Kidney glomerular epithelial cell (primary cell): Measurements from ENCODE around the gene SLC49A3.
"Not testable (repeated sequence)": the region's sequence is repeated elsewhere in the genome, so short reads cannot be mapped to it uniquely, and the experiment has no call there.

Source experiments
- DNase-seq: peaks from one replicate; lab custom pipeline; 2025; lab: John Stamatoyannopoulos, UW

Gene SLC49A3

DNA sequence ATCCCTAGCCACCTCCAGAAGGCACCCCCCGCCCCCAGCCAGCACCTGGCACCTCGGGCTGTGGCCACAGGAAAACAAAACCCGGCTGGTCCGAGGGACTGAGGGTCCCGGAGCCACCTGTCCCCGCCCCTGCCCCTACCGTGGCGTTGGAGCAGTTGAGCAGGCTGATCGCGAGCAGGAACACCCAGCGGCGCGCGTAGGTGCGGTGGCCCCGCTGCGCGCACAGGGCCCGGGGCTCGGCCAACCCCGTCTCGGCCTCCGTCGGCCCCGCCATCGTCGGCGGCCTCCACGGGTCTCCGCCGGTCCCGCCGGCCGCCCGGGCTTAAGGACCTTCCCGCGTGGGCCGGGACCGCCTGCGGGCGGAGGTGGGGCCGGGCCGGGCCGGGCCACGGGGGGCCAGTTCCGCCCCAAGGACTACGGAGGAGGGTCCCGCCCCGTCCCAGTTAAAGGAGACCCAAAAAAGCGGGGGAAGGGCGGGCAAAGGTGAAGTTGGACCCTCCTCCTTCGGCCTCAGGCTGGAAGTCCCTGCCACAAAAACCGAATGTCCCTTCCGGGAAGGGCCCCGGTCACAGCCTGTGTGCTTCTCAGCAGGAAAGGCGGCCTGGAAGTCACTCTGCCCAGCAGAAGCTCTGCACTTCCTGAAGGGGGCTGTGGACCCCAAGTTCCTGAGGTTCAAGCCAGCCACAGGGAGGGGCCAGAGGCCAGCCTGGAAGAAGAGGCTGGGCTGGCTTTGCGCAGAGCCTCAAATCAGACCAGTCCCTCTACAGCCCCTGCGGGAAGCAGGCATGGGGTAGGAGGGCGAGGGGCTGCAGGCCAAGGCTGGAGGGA lies at the start of gene SLC49A3:
SLC49A3 (minus strand) TSS at position 298 of the 828 bp plus-strand sequence; CDS start at position 274, 24 bp downstream.
- DNase-seq = no peak

DNA sequence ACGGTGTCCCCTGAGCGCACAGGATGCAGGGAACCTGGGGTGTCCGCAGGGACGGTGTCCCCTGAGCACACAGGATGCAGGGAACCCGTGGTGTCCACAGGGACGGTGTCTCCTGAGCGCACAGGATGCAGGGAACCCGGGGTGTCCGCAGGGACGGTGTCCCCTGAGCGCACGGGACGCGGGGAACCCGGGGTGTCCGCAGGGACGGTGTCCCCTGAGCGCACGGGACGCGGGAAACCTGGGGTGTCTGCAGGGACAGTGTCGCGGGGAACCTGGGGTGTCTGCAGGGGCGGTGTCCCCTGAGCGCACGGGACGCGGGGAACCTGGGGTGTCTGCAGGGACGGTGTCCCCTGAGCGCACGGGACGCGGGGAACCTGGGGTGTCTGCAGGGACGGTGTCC lies 47.6 kb upstream of the SLC49A3 start:
- not testable (repeated sequence) for DNase-seq

DNA sequence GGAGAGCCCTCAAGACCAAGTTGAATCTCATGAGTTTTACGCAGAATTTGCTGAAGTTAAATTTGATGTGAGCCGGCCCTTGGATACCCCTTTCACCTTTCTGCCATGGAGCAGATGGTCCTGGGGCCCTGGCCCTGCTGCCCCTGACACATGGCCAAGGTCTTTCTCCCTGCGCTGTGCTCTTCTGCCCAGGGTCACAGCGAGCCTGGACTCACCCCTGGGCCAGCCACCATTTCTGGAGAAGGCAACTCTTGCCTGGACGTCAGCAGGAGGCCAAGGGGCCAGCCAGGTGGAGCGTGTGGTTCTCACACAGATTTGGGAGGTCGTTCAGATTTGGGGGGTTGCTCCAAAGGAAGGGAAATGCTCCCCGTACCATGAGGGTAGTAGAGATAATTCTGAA lies 46.6 kb upstream of the SLC49A3 start:
- no peak for DNase-seq

DNA sequence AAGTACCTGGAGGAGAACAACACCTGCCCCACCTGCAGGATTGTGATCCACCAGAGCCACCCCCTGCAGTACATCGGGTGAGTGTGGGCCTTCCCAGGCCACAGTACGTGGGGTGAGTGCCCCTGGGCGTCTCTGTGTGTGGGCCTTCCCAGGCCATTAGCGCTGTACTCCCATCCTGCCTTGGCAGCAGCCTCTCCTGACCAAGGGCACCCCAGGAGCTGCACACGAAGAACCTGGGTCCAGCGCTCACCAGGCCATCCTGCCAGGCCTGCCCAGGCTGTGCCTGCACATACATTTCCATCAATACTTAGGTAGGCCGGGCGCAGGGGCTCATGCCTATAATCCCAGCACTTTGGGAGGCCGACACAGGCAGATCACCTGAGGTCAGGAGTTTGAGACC lies 46.0 kb upstream of the SLC49A3 start:
- no peak for DNase-seq

DNA sequence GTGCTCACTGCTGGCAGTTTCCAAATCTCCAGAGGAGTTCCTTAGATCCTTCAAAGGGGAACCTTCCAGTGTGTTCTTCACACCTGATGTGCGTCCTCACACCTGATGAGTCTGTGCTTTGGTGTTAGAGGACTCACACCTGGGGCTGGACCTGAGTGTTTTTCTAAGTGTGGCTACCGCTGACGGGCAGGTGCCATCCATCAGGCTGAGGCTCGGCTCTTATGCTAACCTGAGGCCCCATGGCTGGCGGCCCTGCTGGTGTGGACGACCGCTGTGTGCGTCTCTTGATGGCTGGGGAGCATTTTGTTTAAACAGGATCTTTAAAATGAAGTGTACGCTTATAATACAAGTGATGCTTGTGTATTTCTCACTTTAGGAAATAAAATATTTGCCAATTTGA lies 45.1 kb upstream of the SLC49A3 start:
- no peak for DNase-seq

DNA sequence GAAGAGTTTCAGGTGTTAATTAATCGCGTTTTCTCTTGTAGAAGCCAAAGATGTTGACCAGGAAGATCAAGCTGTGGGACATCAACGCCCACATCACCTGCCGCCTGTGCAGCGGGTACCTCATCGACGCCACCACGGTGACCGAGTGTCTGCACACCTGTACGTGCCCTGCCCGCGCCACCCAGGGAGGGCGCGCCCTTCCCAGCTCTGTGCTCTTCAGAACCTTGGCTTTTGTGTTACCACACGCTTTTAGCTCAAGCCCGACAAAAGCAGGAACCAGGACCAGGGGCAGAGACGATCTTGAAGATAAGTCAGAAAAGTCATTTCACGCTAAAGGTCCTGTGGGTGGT lies 44.7 kb upstream of the SLC49A3 start:
- no peak for DNase-seq

DNA sequence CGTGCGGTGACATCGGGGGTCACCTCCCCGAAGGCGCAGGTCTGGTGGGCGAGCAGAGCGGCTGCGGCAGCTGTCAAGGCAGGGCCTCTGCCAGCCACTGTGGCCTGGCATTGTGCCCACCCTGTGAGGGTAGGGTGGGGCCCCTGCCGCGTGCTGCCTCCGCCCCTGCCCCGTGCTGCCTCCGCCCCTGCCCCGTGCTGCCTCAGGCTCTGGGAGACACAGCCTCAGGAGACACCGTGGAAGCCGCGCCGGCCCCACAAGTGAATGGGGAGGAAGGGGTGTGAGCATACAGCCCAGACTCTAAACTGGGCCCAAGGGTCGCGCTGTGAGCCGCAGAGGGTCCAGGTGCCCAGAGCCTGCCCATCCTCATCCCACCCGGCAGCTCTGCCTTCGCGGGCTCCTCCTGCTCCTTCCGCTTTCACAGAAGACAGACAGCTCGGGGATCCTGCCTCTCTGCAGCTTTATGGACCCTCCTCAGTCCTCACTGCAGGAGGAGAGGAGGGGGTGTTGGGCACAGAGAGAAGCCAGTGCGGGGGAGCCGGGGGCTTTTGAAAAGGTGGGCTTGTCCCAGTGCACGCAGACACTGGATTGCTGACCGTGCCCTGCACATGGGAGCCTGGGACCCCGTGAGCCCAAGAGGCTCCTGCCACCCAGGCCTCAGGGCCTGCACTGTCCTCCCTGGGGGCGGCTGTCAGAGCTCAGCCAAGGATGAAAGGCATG lies 44.1 kb upstream of the SLC49A3 start:
- DNase-seq = no peak

DNA sequence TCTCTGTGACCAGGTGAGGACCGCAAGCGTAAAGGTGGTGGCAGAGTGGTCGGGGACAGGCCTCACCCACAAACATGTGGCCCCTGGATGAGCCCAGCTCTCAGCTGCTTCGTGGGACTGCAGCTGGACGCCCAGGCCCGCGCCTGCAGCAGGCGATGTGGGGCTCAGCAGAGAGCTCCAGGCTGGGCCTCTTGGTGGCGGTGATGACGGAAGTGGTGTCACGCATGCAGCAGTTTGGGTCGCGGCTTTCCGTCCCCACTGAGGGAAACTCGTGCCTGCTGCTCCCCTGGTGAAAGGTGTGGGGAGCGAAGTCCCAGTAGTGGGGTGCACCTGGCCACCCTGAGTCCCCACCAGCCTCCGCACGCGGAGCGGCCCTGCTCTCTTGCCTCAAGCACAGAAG lies 43.5 kb upstream of the SLC49A3 start:
- no peak for DNase-seq

DNA sequence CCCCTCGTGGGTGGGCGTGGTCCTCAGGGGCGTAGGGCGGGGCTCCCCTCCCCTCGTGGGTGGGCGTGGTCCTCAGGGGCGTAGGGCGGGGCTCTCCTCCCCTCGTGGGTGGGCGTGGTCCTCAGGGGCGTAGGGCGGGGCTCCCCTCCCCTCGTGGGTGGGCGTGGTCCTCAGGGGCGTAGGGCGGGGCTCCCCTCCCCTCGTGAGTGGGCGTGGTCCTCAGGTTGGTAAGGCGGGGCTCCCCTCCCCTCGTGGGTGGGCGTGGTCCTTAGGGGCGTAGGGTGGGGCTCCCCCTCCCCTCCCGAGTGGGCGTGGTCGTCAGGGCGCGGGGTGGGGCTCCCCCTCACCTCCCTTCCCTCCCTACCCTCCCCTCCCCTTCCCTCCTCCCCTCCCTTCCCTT lies 43.0 kb upstream of the SLC49A3 start:
- not testable (repeated sequence) for DNase-seq

DNA sequence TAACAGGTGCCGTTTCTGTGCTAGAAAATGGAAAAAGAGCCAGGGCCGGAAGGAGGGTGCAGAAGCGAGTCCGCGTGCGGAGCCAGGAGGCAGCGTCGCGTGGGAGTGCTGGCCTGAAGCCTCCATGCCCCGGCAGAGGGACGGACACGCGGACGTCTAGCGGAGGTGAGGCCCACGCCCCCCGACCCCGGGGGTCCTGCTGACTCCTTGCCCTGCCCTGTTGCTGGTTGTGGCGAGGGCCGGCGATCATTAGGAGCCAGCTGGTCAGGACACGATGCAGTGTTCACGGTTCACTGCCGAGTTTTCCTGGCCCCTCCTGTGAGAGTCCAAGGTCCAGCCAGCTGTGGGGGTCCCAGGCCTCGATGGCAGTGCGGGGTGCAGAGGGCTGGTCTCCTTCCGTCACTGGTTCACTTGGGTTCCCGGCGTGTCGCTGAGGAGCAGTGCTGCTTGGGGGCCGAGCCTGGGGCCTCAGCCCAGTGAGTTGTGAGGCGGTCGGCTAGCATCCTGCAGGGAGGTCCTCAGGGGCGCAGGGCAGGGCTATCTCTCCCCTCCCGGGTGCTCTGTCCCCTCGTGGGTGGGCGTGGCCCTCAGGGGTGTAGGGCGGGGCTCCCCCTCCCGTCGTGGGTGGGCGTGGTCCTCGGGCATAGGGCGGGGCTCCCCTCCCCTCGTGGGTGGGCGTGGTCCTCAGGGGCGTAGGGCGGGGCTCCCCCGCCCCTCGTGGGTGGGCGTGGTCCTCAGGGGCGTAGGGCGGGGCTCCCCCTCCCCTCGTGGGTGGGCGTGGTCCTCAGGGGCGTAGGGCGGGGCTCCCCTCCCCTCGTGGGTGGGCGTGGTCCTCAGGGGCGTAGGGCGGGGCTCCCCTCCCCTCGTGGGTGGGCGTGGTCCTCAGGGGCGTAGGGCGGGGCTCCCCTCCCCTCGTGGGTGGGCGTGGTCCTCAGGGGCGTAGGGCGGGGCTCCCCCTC lies 42.3 kb upstream of the SLC49A3 start:
- not testable (repeated sequence) for DNase-seq

DNA sequence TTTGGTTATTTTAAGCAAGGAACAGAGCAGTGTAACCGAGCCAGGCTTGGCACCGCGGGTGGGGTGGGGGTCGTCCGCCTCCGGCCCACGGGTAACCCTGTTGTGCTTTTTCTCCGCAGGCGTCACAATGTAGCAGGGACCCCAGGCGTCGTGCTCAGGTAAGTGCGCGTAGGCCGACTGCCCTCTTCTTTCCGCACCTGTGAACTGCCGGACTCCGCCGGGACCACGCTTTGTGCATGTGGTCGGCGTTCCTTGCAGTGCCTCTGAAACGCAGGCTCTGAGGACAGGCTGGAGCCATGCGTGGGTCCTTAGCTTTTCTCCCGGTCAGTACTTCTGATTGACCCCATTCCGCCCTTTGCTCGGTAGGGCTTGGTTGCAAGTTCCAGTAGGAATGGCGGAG lies 41.6 kb upstream of the SLC49A3 start:
- no peak for DNase-seq

DNA sequence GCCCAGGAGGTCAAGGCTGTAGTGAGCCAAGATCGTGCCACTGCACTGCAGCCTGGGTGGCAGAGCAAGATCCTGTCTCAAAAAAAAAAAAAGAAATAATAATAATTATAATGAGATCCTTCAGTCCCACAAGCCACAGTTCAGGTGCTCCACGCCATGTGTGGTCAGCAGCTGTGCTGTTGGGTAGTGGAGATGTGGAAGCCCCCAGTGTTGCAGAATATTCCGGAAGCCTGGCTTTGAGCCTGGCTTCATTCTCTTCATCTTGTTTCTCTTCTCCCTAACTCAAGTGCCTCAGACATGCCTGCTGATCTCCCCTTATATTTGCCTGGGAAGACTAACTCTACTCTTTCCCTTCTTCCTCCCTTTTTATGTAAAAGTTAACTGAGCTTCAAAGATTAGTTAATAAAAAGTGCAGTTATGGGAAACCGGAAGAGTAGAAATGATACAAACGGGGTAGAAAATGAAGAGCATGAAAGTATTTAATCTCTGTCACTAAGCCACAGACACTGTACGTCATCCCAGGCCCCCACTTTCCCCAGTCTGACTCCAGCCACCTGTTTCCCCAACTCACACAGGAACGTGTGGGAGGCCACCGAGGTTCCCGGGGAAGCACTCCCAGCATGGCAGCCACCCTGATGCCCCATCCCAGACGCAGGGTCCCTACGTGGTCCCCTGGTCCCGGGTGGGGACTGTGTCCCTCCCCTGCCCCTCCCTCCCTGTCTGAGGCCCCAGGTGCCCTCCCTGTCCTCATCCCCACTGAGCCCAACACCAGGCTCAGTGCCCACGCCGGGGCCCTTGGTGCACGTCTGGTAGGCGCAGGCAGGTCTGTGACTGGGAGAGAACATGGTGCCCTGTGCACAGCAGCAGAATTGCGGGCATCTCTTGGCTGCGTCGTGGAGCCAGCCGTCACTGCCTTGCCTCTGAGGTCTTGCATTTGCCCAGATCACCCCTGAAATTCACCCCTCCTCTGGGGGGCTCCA lies 40.7 kb upstream of the SLC49A3 start:
- no peak for DNase-seq

DNA sequence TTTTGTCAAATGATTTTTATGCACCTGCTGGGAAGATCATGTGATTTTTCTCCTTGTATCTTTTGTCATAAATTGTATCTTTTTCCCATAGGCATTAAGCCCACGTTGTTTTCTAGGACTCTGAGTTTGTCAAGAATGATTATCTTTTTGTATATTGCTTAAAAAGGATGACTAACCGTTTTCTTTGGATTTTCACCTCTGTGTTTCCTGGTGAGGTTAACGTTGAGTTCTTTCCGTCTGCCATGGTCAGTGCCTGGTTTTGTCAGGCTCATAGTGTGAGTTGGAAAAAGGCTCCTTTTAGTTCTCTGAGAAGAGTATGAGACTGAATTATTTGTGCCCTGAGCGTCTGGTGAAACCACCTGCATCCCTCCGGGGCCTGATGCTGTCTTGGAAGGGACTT lies 38.6 kb upstream of the SLC49A3 start:
- no peak for DNase-seq

DNA sequence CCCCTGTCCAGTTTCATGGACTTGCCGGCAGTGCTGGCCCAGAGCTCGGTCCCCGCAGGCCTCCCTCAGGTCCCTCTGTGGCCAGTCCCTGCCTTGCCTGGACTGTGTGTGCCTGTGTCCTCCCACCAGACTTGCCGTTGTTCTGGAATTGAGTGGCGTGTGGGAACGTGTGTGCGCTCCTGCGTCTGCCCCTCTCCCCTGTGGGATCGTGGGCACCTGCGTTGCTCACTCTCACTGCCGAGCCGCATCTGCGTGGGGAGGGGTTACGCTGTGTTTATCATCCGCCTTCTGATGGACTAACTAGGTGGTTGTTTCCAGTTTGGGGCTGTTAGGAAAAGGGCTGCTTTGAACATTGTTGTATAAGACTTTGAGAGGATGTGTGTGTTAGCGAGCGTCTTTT lies 37.9 kb upstream of the SLC49A3 start:
- no peak for DNase-seq

DNA sequence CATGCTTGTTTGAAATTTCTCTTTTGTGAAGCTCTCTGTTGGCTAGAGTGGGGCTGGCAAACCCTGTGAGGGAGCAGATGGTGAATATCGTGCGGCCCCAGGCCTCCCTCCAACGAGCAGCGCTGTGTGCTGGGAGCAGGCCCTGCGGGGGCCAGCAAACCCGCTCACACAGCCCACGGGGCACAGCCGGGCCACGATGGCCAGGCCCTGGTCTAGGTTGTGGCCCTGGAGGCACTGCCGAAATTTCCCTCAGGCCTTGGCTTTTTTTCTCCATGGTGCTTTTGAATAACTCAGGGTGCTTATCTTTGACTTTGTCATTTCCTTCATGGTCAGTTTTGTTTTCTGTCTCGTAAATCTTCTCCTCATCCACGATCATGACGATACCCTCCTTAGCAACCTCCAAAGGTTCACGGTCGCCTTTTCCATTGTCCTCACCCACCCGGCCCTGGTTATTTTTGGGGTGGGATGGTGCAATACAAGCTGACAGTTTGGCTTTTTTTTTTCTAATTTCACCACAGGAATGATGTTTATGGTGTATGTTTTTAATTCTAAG lies 37.4 kb upstream of the SLC49A3 start:
- DNase-seq = no peak

DNA sequence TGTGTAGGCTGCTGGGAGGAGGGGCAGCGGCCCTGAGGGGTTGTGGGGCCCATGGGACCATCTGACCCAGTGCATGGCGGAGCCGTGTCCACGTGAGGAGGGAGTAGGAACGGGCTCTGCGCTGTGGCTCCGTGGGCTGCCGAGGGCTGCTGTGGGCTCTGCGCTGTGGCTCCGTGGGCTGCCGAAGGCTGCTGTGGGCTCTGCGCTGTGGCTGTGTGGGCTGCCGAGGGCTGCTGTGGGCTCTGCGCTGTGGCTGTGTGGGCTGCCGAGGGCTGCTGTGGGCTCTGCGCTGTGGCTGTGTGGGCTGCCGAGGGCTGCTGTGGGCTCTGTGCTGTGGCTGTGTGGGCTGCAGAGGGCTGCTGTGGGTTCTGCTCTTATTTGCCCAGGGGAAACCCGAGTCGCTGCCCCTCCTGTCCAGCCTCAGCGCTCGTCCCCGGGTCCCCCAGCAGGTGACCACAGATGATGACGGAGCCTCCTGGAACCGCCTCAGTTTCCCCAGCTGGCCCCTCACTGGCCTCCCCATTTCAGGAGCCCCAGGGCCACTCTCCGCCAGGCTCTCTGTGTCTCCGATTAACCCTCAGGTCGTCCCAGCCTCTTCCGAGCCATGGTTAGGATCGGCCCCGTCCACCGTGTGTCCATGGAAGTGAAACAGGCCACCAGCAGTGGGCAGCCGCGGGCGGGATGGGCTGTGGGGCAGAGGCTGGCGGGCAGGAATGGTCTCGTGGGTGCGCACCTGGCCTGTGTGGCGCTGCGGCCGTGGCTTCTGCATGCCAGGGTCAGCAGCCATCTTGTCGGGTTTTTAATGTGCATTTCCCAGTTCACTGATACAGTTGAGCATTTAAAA lies 36.7 kb upstream of the SLC49A3 start:
- DNase-seq = no peak

DNA sequence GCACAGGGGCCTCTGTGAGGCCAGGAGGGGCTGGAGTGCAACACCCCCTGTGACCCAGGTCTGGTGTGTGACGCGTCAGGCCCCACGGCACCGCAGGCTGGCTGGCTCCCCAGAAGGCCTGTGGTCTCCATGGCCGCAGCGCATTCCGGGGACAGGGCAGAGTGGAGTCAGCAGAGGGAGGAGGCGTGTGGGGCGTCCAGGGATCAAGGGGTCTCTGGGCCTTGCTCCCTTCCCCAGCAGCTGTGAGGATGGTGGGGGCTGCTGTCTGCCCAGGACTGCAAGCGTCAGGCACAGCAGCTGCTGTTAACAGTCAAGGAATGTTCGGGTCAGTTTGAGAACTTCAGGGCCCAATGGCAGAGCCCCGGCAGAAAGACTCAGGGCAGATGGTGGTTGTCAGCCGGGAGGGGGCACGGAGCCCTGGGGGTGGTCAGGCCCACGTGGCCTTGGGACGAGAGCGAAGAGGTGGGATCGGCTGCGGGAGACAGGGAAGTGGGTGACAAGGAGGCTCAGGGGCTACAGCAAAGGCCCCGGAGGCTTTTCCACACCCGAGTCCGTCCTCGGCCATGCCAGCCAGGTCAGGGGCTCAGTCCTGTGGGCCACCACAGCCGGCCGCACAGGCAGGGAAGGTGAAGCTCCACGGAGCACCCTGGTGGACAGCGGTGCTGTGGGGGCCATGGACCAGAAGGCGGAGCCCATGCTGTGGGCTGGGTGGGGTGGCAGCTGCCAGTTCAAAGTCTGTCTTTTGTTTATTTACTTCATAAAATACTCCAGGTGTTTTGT lies 35.0 kb upstream of the SLC49A3 start:
- DNase-seq = no peak

DNA sequence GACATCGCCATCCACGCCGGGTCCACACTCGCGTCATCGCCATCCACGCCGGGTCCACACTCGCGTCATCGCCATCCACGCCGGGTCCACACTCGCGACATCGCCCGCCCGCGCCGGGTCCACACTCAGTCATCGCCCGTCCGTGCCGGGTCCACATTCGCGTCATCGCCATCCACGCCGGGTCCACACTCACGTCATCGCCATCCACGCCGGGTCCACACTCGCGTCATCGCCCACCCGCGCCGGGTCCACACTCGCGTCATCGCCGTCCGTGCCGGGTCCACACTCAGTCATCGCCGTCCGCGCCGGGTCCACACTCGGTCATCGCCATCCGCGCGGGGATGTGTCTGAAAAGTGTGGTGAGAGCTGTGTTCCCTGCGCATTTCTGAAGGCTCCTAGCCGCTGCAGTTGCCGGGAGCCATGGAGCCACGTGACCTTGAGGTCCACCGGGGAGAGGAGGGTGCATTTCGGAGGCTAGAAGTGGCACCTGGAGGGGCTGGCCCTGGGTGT lies 34.0 kb upstream of the SLC49A3 start:
- DNase-seq = no peak

DNA sequence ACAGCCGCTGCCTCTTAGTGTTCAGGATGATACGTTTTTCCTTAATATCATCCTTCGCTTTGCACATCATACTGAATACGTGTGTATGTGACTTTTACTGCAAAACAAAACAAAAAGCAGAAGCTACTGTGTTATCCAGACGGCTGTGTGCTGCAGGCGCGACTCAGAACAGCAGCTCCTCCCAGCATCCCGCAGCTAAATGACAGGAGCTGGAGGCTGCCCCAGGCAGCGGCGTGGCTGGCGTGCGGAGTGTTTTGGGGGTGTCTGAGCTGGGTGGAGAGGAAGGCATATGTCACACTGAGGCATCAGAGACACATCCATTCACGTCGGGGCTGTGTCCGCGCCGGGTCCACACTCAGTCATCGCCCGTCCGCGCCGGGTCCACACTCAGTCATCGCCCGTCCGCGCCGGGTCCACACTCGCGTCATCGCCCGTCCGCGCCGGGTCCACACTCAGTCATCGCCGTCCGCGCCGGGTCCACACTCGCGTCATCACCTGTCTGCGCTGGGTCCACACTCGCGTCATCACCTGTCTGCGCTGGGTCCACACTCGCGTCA lies 33.3 kb upstream of the SLC49A3 start:
- no peak for DNase-seq
